PC-9 (cell line): ENCODE measurements around the gene DNASE1L1. TPM values are rescaled to one million over a fixed set of nuclear protein-coding genes. Genes with fewer than 3 reads are reported as not detected.
A peak's percentile ranks its signal among the peaks of the same experiment; 100 is the strongest.

Source experiments
- BruUV-seq: library from RNA; stranded (reverse); fragments of 400-500 nt; replicated peaks from 2 replicates; lab custom pipeline; 2021; lab: Mats Ljungman, UMichigan
- CTCF ChIA-PET: fragments of 300-600 bp; sonication (Branson Sonifier 250); formaldehyde crosslinking; loops from one replicate; lab custom pipeline; 2022; ENCODE audit warnings: antibody characterized with exemption; lab: Charles Lee
- POLR2A ChIA-PET: fragments of 300-600 bp; sonication (Branson Sonifier 250); formaldehyde crosslinking; loops from one replicate; lab custom pipeline; 2022; ENCODE audit warnings: antibody characterized with exemption; ENCODE audit not compliant: unreplicated experiment; lab: Charles Lee
- DNase-seq, 2 experiments: peaks; one replicate each; pipeline versions ENCODE4 v3.0.0 to v3.0.0-alpha.2; 2015 to 2022; ENCODE audit warnings: mixed read lengths in 1 of 2
- H2AFZ ChIP-seq: fragments of 200-600 bp; sonication (generic); 2 replicates; pipeline ENCODE4 v1.8.1; 2017; ENCODE audit warnings: antibody characterized with exemption
- H3F3A ChIP-seq: fragments of 200-600 bp; sonication (generic); 2 replicates; pipeline ENCODE4 v1.8.1; 2017; ENCODE audit warnings: antibody characterized with exemption, mild to moderate bottlenecking, low read depth; ENCODE audit not compliant: insufficient read depth
- H3K27ac ChIP-seq: fragments of 200-600 bp; sonication (generic); 2 replicates; pipeline ENCODE4 v1.6.1; 2016; ENCODE audit warnings: mixed run types
- H3K27me3 ChIP-seq: fragments of 200-600 bp; sonication (generic); 2 replicates; pipeline ENCODE4 v1.6.1; 2016; ENCODE audit warnings: low read depth, mixed run types; ENCODE audit not compliant: insufficient read depth
- H3K36me3 ChIP-seq: fragments of 200-600 bp; sonication (generic); 2 replicates; pipeline ENCODE4 v1.6.1; 2016; ENCODE audit warnings: low read depth, mixed run types
- H3K4me1 ChIP-seq: fragments of 200-600 bp; sonication (generic); replicated peaks from 2 replicates; pipeline ENCODE4 v1.6.1; 2016; ENCODE audit warnings: mixed run types; ENCODE audit not compliant: insufficient read depth
- H3K4me2 ChIP-seq: fragments of 200-600 bp; sonication (generic); 2 replicates; pipeline ENCODE4 v1.6.1; 2017; ENCODE audit warnings: mixed run types
- H3K4me3 ChIP-seq: fragments of 200-600 bp; sonication (generic); 2 replicates; pipeline ENCODE4 v1.6.1; 2016; ENCODE audit warnings: mixed run types
- H3K79me2 ChIP-seq: fragments of 200-600 bp; sonication (generic); 2 replicates; pipeline ENCODE4 v1.6.1; 2017; ENCODE audit warnings: low read depth, mixed run types
- H3K9me2 ChIP-seq: fragments of 200-600 bp; sonication (generic); 2 replicates; pipeline ENCODE4 v1.8.1; 2017; ENCODE audit warnings: mild to moderate bottlenecking; ENCODE audit not compliant: insufficient read depth
- H3K9me3 ChIP-seq: fragments of 200-600 bp; sonication (generic); 2 replicates; pipeline ENCODE4 v1.8.1; 2016; ENCODE audit warnings: low read depth; ENCODE audit not compliant: insufficient read depth
- H4K20me1 ChIP-seq: fragments of 200-600 bp; sonication (generic); 2 replicates; pipeline ENCODE4 v1.8.1; 2017; ENCODE audit not compliant: insufficient read depth
- CTCF ChIP-seq: fragments of 200-600 bp; sonication (generic); conservative IDR thresholded peaks from 2 replicates; pipeline ENCODE4 v1.6.1; 2017; ENCODE audit warnings: mixed run types, antibody characterized with exemption, mild to moderate bottlenecking, moderate library complexity
- EZH2 ChIP-seq: fragments of 200-600 bp; sonication (generic); IDR thresholded peaks from 2 replicates; pipeline ENCODE4 v1.8.0; 2017; ENCODE audit warnings: antibody characterized with exemption, low read depth
- intact Hi-C: fragments of 100-400 bp; cut with micrococcal nuclease; formaldehyde crosslinking; loops from one replicate; pipeline ENCODE4 v1.10.0; 2022; ENCODE audit not compliant: unreplicated experiment
- total RNA-seq: library from RNA; stranded (reverse); gene quantifications from 2 replicates; pipeline ENCODE4 v1.2.3, GENCODE V29; 2021

DNASE1L1 gene
- total RNA-seq, 1 experiment from 2014 or later, result 28.3 TPM

DNA sequence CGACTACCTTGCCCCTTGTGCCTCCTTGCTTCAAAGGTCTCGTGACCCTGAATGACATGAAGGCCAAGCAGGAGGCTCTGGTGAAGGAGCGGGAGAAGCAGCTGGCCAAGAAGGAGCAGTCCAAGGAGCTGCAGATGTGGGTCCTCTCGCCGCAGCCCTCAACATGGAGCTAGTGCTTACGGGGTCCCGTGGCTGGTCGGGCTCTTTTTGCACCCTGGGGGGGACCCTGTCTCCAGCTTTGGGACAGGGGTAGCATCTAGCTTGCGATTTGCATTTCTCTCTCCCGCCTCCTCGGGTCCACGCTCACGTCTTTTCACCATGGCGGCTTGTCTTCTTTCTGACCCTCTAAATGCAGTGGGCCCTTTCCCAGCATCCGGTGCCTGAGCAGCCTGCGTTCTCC lies 36.7 kb upstream of the DNASE1L1 start:
- intact Hi-C loops, result no loop called here
- H3K4me2 ChIP-seq, result no peak overlapping the region
- peaks cover 13% of the 10 kb centered on the region; the same call in 1 of the 2 replicates for H3F3A ChIP-seq
- no peaks in the 10 kb centered on the region for H3K4me1 ChIP-seq
- no peak for TF ChIP-seq EZH2
- no peak for TF ChIP-seq CTCF
- no peaks in the 10 kb centered on the region for H4K20me1 ChIP-seq
- H2AFZ ChIP-seq, result no peak overlapping the region
- no peaks in the 10 kb centered on the region for H3K9me2 ChIP-seq
- H3K9me3 ChIP-seq, result no peaks in the 10 kb centered on the region
- no peaks in the 10 kb centered on the region for H3K36me3 ChIP-seq
- H3K27ac ChIP-seq, result no peak overlapping the region
- CTCF ChIA-PET, result no interaction called here
- TSS peak; percentile 5 for BruUV-seq
- H3K27me3 ChIP-seq, result no peaks in the 10 kb centered on the region
- DNase-seq, result no peak
- H3K4me3 ChIP-seq, result no peak overlapping the region
- H3K79me2 ChIP-seq, result peaks cover 10% of the 10 kb centered on the region
- POLR2A ChIA-PET, result no interaction called here

- Histone ChIP-seq H3K9me2 (no peaks in the 10 kb centered on the region), H3K79me2 (peaks cover 10% of the 10 kb centered on the region), H3K4me1 (no peaks in the 10 kb centered on the region), H3K27me3 (no peaks in the 10 kb centered on the region), H3K9me3 (no peaks in the 10 kb centered on the region), H3K36me3 (no peaks in the 10 kb centered on the region), H3K4me2 (peak overlapping the region; percentile 82), H2AFZ (peak overlapping the region; percentile 79), H3F3A (peaks cover 13% of the 10 kb centered on the region; the same call in 1 of the 2 replicates), H3K27ac (no peak overlapping the region), H3K4me3 (peak overlapping the region; percentile 72), H4K20me1 (no peaks in the 10 kb centered on the region)
- TF ChIP-seq EZH2 (no peak), CTCF (no peak)
- no TSS peak for BruUV-seq
- ChIA-PET CTCF (no interaction called here), POLR2A (interaction anchor here (0.6 kb wide), 2 partner anchors 96 to 558 kb away, joined by 3 to 4 read pairs; no protein-coding TSS in a partner anchor)
- intact Hi-C loops, result loop anchor here (5.0 kb wide), 1 partner anchor 48 kb away; the partner anchor contains the start of gene RPL10
- no peak for DNase-seq
Observed at GRCh38 chrX:154444755-154445246, 35.7 kb upstream of the DNASE1L1 start.

- H3K79me2 ChIP-seq, result peaks cover 10% of the 10 kb centered on the region
- no peaks in the 10 kb centered on the region for H3K4me1 ChIP-seq
- POLR2A ChIA-PET, result interaction anchor here (0.6 kb wide), 1 partner anchor 97 kb away, joined by 4 read pairs; no protein-coding TSS in a partner anchor
- peak within 1 kb of the TSS; percentile 72 for H3K4me3 ChIP-seq
- peak within 1 kb of the TSS; percentile 79 for H2AFZ ChIP-seq
- no peaks in the 10 kb centered on the region for H3K9me2 ChIP-seq
- H3K27me3 ChIP-seq, result no peaks in the 10 kb centered on the region
- BruUV-seq, result no TSS peak
- CTCF ChIA-PET, result no interaction called here
- TF ChIP-seq EZH2 (no peak), CTCF (no peak)
- DNase-seq, result peak in 1 of 2 experiments; percentile 77
- H3F3A ChIP-seq, result peaks cover 13% of the 10 kb centered on the region; the same call in 1 of the 2 replicates
- no peaks in the 10 kb centered on the region for H3K36me3 ChIP-seq
- H3K9me3 ChIP-seq, result no peaks in the 10 kb centered on the region
- no peaks in the 10 kb centered on the region for H4K20me1 ChIP-seq
- no peak within 1 kb of the TSS for H3K27ac ChIP-seq
- intact Hi-C loops, result loop anchor here (5.0 kb wide), 1 partner anchor 47 kb away; the partner anchor contains the start of gene RPL10
- H3K4me2 ChIP-seq, result peak within 1 kb of the TSS; percentile 82
Observed at GRCh38 chrX:154443992-154444754, 35.1 kb upstream of the DNASE1L1 start, which contains the start of gene FAM50A. TSS of gene FAM50A (plus strand) at chrX:154444141. CDS start at chrX:154444236, 95 bp downstream.
